BE2C (cell line): Measurements from ENCODE around the gene SLC11A1.

Experiments used
- DNase-seq: peaks from one replicate; pipeline ENCODE4 v3.0.0-alpha.2; 2020
- H3K27me3 ChIP-seq: fragments of 250-450 bp; sonication (Bioruptor Pico); 2 replicates; pipeline ENCODE4 v1.5.1; 2020; ENCODE audit warnings: mild to moderate bottlenecking
- H3K36me3 ChIP-seq: fragments of 250-450 bp; sonication (Bioruptor Pico); 2 replicates; pipeline ENCODE4 v1.5.1; 2020; ENCODE audit warnings: mild to moderate bottlenecking
- H3K4me1 ChIP-seq: fragments of 250-450 bp; sonication (Bioruptor Pico); 2 replicates; pipeline ENCODE4 v1.5.1; 2020
- H3K4me3 ChIP-seq: 2 replicates; pipeline ENCODE4 v1.5.1; 2011; ENCODE audit warnings: low read depth, low read length
- H3K9me3 ChIP-seq: fragments of 250-450 bp; sonication (Bioruptor Pico); 2 replicates; pipeline ENCODE4 v1.5.1; 2020
- TF ChIP-seq, protein P1 (sequence below): IDR thresholded peaks from 2 replicates; pipeline ENCODE4 v1.5.1; 2012; ENCODE audit warnings: mild to moderate bottlenecking, low read depth, low read length

The SLC11A1 gene

DNA sequence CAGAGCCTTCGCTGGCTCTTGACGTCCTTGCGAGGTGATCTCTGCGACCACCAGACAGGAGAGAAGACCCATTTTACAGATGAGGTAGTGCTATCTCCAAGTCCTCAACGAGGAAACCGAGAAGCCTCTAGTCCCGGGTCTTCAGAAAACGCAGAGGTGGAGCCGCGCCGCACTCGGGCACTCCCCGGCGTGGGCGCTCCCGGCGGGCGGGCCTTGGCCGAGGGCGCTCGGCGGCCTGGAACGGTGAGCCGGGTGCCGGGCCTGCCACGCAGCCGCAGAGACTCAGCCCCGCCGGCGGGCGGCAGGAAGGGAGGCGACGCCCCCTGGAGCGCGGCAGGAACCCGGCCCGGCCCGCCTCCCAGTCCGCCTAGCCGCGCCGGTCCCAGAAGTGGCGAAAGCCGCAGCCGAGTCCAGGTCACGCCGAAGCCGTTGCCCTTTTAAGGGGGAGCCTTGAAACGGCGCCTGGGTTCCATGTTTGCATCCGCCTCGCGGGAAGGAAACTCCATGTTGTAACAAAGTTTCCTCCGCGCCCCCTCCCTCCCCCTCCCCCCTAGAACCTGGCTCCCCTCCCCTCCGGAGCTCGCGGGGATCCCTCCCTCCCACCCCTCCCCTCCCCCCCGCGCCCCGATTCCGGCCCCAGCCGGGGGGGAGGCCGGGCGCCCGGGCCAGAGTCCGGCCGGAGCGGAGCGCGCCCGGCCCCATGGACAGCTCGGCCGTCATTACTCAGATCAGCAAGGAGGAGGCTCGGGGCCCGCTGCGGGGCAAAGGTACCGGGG is 17.5 kb downstream of the SLC11A1 start, which contains the start of gene CTDSP1:
TSS of gene CTDSP1 (plus strand) at position 478 of the 776 bp plus-strand sequence. CDS start at position 701, 223 bp downstream.
- peaks cover 15% of the 10 kb centered on the region for H3K4me1 ChIP-seq
- DNase-seq = peak; percentile 96
- no peaks in the 10 kb centered on the region for H3K9me3 ChIP-seq
- peaks cover 28% of the 10 kb centered on the region for H3K27me3 ChIP-seq
- H3K36me3 ChIP-seq = peaks cover 19% of the 10 kb centered on the region
- peak within 1 kb of the TSS; percentile 85 for H3K4me3 ChIP-seq
- TF ChIP-seq, protein P1, sequence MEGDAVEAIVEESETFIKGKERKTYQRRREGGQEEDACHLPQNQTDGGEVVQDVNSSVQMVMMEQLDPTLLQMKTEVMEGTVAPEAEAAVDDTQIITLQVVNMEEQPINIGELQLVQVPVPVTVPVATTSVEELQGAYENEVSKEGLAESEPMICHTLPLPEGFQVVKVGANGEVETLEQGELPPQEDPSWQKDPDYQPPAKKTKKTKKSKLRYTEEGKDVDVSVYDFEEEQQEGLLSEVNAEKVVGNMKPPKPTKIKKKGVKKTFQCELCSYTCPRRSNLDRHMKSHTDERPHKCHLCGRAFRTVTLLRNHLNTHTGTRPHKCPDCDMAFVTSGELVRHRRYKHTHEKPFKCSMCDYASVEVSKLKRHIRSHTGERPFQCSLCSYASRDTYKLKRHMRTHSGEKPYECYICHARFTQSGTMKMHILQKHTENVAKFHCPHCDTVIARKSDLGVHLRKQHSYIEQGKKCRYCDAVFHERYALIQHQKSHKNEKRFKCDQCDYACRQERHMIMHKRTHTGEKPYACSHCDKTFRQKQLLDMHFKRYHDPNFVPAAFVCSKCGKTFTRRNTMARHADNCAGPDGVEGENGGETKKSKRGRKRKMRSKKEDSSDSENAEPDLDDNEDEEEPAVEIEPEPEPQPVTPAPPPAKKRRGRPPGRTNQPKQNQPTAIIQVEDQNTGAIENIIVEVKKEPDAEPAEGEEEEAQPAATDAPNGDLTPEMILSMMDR = no peak

DNA sequence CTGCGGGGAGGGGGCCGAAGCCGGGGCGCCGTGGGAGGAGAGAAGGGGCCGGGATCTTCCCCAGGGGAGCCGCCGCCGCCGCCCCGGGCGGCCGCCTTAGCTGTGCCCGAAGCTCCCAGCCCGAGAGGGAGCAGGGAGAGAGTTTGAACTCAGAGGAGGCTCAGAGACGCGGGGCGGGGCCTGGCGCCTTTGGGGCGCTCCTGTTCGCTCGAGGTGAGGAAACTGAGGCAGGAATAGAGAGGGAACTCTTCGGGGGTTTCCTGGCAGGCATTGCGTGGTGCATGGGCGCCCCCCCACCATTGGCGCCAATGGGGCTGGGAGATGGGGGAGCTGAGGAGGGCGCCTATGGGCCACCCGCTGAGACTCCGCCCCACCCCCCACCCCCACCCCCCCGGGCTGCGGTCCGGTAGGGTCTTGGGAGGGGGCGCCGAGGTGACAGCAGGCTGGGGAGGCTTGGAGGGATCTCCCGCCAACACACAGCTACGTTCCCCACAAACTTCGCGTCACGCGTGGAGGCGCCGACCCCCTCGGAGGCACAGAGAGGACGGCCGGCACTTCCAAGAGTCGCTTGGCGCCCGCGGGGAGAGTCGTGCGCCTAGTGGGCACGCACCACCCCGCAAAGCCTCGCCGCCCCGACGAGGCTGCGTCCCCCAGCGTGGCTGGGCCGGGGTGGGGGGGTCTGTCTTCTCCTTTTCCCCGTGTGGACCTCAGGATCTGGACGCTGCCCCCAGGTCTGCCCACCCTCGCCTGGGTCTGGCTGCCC is 18.3 kb downstream of the SLC11A1 start:
- H3K4me3 ChIP-seq = peak overlapping the region; percentile 85
- H3K4me1 ChIP-seq = peaks cover 15% of the 10 kb centered on the region
- peaks cover 20% of the 10 kb centered on the region for H3K36me3 ChIP-seq
- TF ChIP-seq, protein P1 = no peak
- H3K9me3 ChIP-seq = no peaks in the 10 kb centered on the region
- DNase-seq = peak; percentile 41
- H3K27me3 ChIP-seq = peaks cover 28% of the 10 kb centered on the region

DNA sequence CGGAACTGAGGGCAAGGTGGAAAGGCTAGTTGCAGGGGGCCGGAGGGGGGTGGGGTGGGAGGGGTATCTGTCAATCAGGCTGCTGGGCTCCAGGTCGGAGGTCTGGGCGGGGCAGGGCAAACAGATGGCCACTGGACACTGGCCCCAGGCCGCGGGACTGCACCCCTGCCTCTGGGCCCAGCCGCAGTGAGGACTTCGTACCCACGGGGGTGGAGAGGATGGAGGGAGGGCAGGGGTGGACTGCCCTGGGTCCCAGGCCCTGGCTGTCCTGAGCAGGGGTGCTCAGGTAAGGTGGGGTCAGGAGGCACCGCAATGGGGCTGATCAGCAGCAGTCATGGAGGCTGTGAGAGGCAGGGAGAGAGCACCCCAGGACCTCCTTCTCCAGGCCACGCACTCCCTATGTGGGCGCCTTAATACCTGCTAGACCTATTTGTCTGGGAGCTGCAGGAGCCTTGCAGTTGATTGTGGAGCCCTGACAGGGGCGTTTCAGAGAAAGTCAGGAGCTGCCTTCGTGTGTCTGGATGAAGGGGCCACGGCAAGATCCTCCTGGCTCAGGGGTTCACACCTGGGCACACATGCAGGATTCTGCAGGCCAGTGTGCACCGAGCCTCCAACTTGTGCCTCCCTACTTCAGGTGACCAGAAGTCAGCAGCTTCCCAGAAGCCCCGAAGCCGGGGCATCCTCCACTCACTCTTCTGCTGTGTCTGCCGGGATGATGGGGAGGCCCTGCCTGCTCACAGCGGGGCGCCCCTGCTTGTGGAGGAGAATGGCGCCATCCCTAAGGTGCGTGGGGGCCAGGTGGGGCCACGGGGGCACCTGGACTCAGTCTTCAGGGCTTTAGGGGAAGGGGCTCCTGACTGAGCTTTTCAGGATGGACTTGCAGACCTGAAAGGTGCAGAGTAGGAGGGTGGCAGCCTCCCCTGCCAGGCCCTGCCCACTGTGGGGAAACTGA is 19.1 kb downstream of the SLC11A1 start:
- Histone ChIP-seq H3K4me1 (peaks cover 15% of the 10 kb centered on the region), H3K4me3 (peak overlapping the region; percentile 85), H3K9me3 (no peaks in the 10 kb centered on the region), H3K36me3 (peaks cover 20% of the 10 kb centered on the region), H3K27me3 (peaks cover 28% of the 10 kb centered on the region)
- TF ChIP-seq, protein P1 = no peak
- no peak for DNase-seq

DNA sequence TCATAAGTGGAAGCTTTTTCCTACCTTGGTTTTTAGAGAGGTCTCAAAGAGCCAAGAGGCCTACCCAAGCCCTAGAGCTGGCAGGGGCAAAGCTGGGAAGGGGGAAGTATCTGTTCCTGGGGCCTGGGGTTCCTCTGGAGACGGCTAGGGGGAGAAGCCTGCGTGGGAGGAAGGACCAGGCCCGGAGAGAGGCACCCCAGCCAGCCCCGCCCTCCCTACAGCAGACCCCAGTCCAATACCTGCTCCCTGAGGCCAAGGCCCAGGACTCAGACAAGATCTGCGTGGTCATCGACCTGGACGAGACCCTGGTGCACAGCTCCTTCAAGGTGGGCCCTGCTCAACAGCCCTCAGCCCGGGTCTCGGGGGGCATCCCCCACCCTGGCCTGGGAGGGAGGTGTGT is 19.8 kb downstream of the SLC11A1 start:
- H3K27me3 ChIP-seq = peaks cover 23% of the 10 kb centered on the region
- DNase-seq = no peak
- no peaks in the 10 kb centered on the region for H3K9me3 ChIP-seq
- peaks cover 10% of the 10 kb centered on the region for H3K4me1 ChIP-seq
- TF ChIP-seq, protein P1 = no peak
- peaks cover 20% of the 10 kb centered on the region for H3K36me3 ChIP-seq
- H3K4me3 ChIP-seq = no peak overlapping the region

DNA sequence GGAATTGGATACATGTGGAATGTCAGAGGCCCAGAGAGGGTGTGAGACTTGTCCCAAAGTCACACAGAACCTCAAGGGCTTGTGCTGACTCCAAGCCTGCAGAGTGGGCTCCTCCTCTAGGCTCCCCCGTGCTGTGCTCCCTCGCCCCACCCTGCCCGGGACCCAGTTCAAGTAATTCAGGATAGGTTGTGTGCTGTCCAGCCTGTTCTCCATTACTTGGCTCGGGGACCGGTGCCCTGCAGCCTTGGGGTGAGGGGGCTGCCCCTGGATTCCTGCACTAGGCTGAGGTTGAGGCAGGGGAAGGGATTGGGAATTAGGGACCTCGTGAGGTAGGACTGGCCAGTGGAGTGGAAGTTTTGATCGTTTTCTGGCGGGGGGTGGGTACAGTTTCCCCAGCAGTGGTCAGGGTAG is 20.4 kb downstream of the SLC11A1 start:
- TF ChIP-seq, protein P1 = no peak
- H3K27me3 ChIP-seq = peaks cover 17% of the 10 kb centered on the region
- peaks cover 20% of the 10 kb centered on the region for H3K36me3 ChIP-seq
- H3K4me1 ChIP-seq = peaks cover 8% of the 10 kb centered on the region
- no peaks in the 10 kb centered on the region for H3K9me3 ChIP-seq
- no peak overlapping the region for H3K4me3 ChIP-seq
- no peak for DNase-seq
